Esophagus squamous epithelium (tissue), 4 donors: Measurements from ENCODE around the gene ASL.

Source experiments
- CTCF ChIP-seq, 6 experiments: fragments of 450-650 bp in 4 of 6; fragments of 200-600 bp in 2 of 6; sonication (generic) in 2 of 6; IDR thresholded peaks; one replicate each; pipeline ENCODE4 v1.5.1; 2016 to 2019; ENCODE audit warnings: antibody characterized with exemption in 6 of 6, mild to moderate bottlenecking in 4 of 6, moderate library complexity in 4 of 6
- POLR2A ChIP-seq, 4 donors: fragments of 450-650 bp; IDR thresholded peaks; one replicate each; pipeline ENCODE4 v1.6.1; 2017; ENCODE audit warnings: antibody characterized with exemption in 4 of 4, mild to moderate bottlenecking in 4 of 4, moderate library complexity in 3 of 4

GRCh38 chr7:66099551-66100407 lies 24.2 kb downstream of the ASL start:
- no peak for TF ChIP-seq CTCF (IDR thresholded peaks at IDR 0.05)
- peak in 2 of 4 donors; percentile 18 to 56 for TF ChIP-seq POLR2A (IDR thresholded peaks at IDR 0.05)
